Measurements from ENCODE around the gene RERE.
A peak's percentile ranks its signal among the peaks of the same experiment; 100 is the strongest.

Gene RERE

DNA sequence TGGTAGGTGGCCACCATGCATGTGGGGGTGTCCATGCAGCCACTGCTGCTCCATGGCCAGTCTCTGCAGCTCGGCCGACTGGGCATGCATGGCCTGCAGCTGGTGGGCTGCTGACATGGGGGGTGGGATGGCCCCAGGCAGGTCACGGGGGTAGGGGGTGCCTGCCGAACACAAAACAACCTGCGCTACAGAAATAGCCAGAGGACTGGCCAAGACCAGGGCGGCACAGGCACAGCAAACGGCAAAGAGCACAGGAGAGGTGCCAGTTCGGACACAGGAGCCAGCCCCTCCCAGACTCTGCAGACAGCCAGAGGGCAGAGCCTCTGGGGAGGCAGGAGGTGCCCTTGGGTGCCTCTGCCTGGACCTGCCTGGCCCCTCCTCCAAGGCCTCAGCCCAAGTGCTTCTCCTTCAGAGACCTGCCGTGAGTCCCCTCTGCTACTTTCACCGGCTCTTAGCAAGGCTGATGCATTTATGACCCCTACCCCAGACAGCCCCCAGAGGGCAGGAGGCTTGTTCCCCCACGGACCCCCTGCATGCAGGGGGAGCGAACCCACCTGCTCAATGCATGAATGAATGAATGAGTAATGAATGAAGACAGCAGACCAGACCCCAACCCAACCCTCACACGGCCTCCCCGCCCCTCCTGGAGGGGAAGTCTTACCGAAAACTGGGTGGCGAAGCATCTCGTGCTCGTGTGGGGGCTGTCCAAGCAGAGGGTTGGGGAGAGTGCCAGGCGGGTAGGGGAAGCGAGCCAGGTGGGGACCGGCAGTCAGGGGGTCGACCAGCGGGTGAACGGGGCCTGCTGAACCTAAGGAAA lies 461.8 kb downstream of the RERE start:
- DNase-seq = no peak

GRCh38 chr1:8354038-8354437 lies 463.4 kb downstream of the RERE start:
- no peak for DNase-seq

DNA sequence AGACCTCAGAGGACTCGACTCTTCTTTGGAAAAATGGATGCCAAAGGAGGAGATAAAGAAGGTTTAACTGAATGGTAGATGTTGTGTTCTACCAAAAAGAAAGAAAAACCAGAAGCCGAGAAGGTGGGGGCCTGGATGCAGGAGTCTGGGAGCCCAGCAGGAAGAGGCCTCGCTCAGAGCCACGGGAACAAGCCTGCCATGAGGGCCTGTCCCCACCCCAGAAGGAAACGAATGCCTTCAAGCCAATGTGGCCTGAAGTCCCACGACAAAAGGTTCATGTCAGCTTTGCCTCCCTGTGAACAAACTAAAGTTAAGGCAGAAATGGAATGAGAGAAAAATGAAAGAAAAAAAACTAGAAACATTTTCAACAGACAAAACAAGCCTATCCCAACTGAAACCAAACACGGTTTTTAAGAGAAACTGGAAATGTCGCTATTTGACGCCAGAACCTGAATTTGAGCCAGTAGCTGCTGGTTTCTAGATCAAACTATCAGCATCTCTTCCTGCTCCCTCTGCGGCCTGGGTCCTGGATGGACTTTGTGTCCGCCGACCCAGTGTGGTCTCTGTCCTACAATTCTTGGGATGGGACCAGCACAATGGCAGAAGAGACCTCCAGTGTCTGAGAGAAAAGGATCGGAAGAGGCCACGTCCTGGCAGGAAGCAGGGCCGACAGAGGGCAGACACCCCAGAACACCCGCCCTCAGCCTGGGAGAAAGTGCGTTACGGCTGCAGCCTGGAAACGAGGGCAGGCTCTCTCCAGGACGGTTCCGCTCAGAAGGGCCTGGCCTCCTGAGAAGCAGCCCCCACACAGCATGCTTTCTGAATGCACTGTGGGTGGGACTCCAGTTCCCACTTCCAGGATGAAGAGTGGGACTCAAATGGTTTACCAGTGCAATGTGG lies 464.3 kb downstream of the RERE start:
- no peak for DNase-seq

GRCh38 chr1:8352471-8352845 lies 465.0 kb downstream of the RERE start:
- no peak for DNase-seq

DNA sequence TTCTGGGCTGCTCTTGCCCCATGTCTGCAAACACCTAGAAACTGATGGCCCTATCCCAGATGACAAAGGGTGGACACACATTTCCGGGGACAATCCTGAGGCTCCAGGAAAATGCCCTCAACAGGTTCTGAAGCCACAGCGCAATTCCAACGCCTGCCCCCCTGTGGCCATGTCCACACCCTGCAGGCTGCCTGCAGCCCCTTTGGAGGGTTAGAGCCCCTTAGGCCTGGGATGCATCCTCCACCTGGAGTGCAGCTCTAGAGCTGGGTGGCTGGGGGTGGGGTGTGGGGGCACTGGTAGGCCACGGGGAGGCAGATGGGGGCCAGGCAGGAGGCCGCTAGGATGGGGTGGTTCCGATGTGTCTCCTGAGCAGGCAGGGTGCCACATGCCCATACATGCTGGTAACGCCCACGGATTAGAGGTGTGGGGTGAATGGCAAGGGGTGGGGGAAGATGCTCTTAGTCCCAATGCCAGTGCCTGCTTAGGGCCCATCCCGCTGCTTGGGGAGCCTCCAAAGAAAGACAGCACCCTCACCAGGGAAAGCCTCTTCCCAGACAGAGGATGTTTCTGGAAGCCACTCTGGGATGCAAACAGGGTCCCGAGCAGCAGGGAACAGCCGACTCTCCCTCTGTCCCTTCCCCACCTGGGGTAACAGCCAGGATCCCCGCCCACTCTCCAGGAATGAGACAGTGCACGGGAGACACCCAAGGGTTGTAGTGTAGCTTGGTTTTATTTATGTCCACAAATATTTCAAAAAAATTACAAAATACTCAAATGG lies 465.6 kb downstream of the RERE start:
- DNase-seq = no peak

DNA sequence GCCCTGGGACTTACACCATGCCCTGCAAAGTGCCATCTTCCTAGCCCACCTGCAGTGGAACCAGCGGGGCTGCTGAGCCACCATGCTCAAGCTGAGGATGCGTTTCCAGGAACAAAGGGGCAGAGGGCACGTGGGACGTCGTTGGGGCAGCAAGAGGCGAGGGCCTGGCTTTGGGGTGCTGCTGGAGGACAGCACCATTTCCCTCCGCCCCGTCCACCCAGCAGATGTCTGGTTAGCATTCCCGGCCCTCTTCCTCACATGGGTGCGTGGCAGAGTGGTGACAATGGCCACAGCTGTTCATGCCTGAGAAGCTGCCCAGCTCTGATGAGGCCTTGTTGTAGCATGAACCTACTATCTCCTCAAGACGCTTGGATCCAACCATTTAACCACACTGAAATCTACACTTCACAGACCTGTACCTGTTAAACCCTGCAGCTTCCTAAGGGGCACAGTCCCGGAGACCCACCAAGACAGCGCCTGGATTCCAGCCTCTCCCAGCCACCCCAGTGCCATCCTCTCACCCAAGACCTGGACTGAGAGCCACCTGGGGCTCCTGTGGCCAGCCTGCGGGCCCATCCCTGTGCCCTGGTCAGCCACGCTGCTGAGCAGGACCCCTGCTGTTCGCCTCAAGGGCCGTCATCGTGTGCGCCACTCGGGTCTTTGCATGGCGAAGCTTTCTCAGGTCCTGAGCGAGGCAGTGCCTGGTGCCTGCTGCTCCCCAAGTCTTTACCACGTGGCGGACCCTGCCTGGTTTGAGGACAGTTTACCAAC lies 466.3 kb downstream of the RERE start:
- DNase-seq = no peak

DNA sequence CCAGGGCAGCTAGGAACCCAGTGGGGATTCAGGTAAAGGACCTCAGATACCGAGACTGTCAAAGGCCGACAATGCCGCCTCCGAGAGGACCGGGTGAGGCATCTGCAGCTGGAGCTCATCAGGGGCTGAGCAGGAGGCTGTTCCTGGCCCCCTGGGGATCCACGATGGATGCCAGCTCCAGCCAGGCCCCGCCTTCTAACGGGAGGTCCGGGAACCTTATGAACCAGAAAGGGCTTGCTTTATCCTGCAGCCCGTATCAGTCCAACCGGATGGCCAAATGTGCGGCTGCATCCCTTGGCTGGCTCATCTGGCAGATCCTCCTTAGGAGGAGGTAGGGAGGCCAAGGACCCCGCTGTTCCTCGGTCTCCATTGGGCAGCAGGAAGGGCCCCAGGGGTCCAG lies 467.5 kb downstream of the RERE start:
- no peak for DNase-seq

DNA sequence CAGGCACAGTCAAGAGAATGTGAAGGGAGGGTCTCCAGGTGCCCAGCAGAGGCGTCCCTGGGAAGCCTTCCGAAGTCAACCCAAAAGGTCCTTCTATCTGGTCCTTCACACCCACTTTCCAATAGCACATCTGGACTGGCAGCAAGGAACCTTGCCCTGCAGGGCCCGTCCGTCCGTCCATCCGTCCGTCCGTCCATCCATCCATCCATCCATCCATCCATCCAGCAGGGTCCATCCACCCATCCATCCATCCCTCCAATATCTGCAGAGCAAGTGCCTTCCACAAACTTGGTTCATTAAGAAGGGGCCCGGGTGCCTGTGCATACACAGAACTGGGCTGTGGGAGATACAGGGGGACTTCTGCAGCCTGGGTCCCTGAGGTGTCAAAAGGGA lies 468.0 kb downstream of the RERE start:
- no peak for DNase-seq

DNA sequence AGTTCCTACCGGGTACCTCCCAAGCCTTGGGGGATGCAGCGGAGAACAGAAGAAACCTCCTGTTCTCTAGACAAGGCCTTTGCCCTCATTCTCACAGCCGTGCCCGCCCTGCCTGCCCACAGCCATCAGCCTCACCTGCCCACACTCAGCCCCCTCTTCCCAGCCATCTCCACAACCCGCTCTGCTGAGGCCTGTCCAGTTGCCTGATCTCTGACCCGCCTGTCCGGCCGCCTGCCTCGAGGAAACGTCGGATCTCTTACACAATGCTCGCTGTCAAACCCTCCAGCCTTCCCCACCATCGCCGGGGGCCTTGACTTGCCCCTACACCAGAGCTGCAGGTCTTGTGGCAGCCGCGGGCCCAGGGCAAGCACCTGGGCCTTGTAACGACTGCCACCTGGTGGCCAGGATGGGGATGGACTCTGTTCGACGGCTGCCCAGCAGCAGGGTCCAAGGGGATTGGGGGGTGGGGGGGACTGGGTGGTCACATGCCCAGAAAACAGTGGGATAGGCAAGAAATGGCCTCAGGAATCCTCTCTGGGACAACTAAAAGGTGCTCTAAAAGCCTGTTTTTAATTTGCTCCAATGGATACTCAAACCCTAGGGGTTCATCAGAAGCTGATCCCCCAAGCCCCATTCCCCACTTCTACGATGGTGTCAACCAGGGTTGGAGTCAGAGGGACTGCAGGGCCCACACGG lies 468.5 kb downstream of the RERE start:
- peak; percentile 46 for DNase-seq

DNA sequence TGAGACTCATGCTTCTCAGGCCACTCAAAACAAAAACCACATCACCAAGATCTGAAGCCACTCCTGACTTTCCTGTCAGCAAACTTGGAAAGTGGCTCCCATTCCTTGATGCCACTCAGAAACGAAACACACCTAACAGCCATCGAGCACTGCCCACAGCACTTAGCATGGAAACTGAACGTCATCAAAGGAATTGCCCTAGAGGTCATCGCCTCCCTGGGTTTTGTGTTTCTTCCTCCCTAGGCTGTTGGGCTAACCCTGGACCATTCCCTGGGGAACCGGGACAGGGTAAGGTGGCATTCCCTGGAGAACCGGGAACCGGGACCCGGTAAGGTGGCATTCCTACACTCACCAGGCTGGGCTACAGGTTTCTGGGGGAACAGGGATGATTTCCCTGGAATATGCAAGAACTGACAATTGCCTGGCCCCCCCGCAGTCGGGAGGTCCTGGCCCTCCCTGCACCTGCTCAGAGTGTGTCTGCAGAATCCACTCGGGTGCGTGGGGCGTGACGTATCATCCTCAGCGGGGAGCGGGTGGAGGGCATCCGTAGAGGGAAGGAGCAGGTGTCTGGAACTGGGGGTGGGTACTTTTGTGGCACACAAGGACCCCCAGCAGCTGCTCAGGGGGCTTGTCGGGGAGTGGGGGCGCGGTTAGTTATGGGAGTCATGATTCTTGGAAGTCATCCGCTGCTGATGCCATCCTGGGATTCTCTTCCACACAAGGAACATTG lies 469.2 kb downstream of the RERE start:
- DNase-seq = no peak

GRCh38 chr1:8347635-8348034 lies 469.8 kb downstream of the RERE start:
- no peak for DNase-seq

- no peak for DNase-seq
Measured at GRCh38 chr1:8345621-8346415, 471.6 kb downstream of the RERE start.

DNA sequence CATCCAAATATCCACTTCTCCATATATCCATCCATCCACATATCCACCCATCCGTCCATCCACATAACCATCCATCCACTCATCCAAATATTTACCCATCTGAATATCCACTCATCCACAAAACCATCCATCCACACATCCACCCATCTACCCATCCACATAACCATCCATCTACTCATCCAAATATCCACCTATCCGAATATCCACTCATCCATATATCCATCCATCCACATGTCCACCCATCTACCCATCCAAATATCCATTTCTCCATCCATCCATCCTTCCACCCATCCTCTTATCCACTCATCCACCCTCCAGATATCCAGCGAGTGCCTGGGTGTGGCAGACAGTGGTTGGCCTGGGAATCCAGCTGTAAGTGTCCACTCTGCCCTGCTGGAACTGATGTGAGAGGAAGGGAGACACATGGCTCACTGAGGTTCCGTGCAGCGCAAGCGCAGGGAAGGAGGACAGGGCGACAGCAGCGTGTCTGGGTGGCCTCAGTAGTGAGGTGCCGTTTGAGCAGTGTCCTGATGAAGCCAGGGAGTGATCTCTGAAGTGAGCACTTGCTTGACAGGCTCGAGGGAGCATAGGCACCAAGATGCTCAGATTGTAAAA lies 472.4 kb downstream of the RERE start:
- DNase-seq = no peak

DNA sequence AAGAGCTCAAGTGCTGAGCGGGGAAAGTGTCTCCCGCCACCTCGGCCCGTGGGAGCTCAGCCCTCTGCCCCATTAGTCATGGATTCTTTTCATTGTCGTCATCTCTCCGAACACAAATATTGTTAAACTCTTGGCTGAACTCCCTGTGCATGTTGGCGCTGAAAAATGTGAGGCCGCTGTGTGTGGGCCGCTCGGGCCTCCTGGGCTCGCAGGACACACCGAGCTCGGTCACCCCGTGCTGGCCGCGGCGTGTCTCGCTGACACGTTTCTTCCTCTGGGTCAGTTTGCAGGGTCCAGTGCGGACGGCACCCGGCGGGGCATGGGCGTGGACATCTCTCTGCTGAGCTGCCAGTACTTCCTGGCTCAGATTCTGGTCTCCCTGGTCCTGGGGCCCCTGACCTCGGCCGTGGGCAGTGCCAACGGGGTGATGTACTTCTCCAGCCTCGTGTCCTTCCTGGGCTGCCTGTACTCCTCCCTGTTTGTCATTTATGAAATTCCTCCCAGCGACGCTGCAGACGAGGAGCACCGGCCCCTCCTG lies 473.9 kb downstream of the RERE start:
- DNase-seq = no peak

GRCh38 chr1:8343044-8343443 lies 474.4 kb downstream of the RERE start:
- DNase-seq = no peak

GRCh38 chr1:8342325-8342724 lies 475.1 kb downstream of the RERE start:
- DNase-seq = no peak

DNA sequence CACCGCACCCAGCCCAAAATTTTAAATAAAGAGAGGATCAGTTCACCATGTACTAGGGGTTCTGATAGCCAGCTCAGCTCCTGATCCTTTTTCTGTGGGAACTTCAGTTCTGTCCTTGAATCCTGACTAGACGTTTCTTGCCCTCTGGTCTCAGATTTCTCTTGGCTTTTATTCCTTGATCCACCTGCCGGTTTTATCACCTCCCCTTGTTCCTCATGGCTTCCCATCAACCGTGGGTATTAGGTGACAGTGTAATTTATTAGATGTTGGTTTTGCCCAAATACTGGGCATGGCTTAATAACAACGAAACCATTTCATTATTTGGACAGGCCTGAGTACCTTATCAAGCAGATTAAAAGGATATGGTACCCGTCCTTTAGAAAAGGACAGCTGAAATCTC lies 477.0 kb downstream of the RERE start:
- no peak for DNase-seq

GRCh38 chr1:8339203-8339600 lies 478.2 kb downstream of the RERE start:
- DNase-seq = no peak

- DNase-seq = no peak
Measured at GRCh38 chr1:8338526-8339202, 478.8 kb downstream of the RERE start.
